ENCODE measurements around the gene U2AF2.

- TF ChIP-seq CTCF (conservative IDR thresholded peaks at IDR 0.05; ENCODE audit: low read depth, low read length) (peak; percentile 99), EZH2 (IDR thresholded peaks at IDR 0.05; ENCODE audit: borderline replicate concordance, low read depth, low read length, poor library complexity, severe bottlenecking) (no peak)
Observed at GRCh38 chr19:55653651-55654322, 1.0 kb upstream of the U2AF2 start.
